ENCODE results near the gene CALHM3.

GRCh38 chr10:103445366-103445765 is 33.7 kb downstream of the CALHM3 start:
- no peak for TF ChIP-seq CTCF (conservative IDR thresholded peaks at IDR 0.05; ENCODE audit: low read depth, low read length)
- no peak for TF ChIP-seq EZH2 (IDR thresholded peaks at IDR 0.05; ENCODE audit: low read length, unreplicated experiment)

Data from PC-3 (cell line).